ENCODE data around the gene SLC5A12.

The SLC5A12 gene

GRCh38 chr11:26719289-26719973 is 2.4 kb downstream of the SLC5A12 start:
- no peak for DNase-seq (ENCODE audit: low read depth)

- DNase-seq (ENCODE audit: low read depth), result no peak
Observed at GRCh38 chr11:26717771-26718170, 4.1 kb downstream of the SLC5A12 start.

GRCh38 chr11:26715133-26715532 is 6.7 kb downstream of the SLC5A12 start:
- no peak for DNase-seq (ENCODE audit: low read depth)

GRCh38 chr11:26712497-26712896 is 9.4 kb downstream of the SLC5A12 start:
- no peak for DNase-seq (ENCODE audit: low read depth)

GRCh38 chr11:26710489-26710888 is 11.4 kb downstream of the SLC5A12 start:
- no peak for DNase-seq (ENCODE audit: low read depth)

GRCh38 chr11:26708736-26709456 is 13.0 kb downstream of the SLC5A12 start:
- DNase-seq (ENCODE audit: low read depth), result no peak

- DNase-seq (ENCODE audit: low read depth), result no peak
Observed at GRCh38 chr11:26706181-26706580, 15.7 kb downstream of the SLC5A12 start.

- no peak for DNase-seq (ENCODE audit: low read depth)
Observed at GRCh38 chr11:26704249-26704648, 17.6 kb downstream of the SLC5A12 start.

- no peak for DNase-seq (ENCODE audit: low read depth)
Observed at GRCh38 chr11:26703411-26704191, 18.3 kb downstream of the SLC5A12 start.

GRCh38 chr11:26702406-26702805 is 19.5 kb downstream of the SLC5A12 start:
- no peak for DNase-seq (ENCODE audit: low read depth)

- DNase-seq (ENCODE audit: low read depth), result no peak
Observed at GRCh38 chr11:26700574-26701235, 21.2 kb downstream of the SLC5A12 start.

GRCh38 chr11:26698224-26698623 is 23.6 kb downstream of the SLC5A12 start:
- DNase-seq (ENCODE audit: low read depth), result no peak

- DNase-seq (ENCODE audit: low read depth), result no peak
Observed at GRCh38 chr11:26696330-26696729, 25.5 kb downstream of the SLC5A12 start.

GRCh38 chr11:26688701-26689100 is 33.2 kb downstream of the SLC5A12 start:
- DNase-seq (ENCODE audit: low read depth), result no peak

- no peak for DNase-seq (ENCODE audit: low read depth)
Observed at GRCh38 chr11:26687351-26687750, 34.5 kb downstream of the SLC5A12 start.

- DNase-seq (ENCODE audit: low read depth), result no peak
Observed at GRCh38 chr11:26677566-26677965, 44.3 kb downstream of the SLC5A12 start.

GRCh38 chr11:26676641-26677040 is 45.2 kb downstream of the SLC5A12 start:
- no peak for DNase-seq (ENCODE audit: low read depth)

- DNase-seq (ENCODE audit: low read depth), result no peak
Observed at GRCh38 chr11:26675233-26675928, 46.5 kb downstream of the SLC5A12 start.

- no peak for DNase-seq (ENCODE audit: low read depth)
Observed at GRCh38 chr11:26665946-26666345, 55.9 kb downstream of the SLC5A12 start.

GRCh38 chr11:26665036-26665435 is 56.8 kb downstream of the SLC5A12 start:
- DNase-seq (ENCODE audit: low read depth), result no peak

- no peak for DNase-seq (ENCODE audit: low read depth)
Observed at GRCh38 chr11:26662916-26663315, 58.9 kb downstream of the SLC5A12 start.

- DNase-seq (ENCODE audit: low read depth), result no peak
Observed at GRCh38 chr11:26655287-26655686, 66.6 kb downstream of the SLC5A12 start.
